Measurements from ENCODE around the gene MALAT1. TPM values are rescaled to one million over a fixed set of nuclear protein-coding genes. Genes with fewer than 3 reads are reported as not detected.
A peak's percentile ranks its signal among the peaks of the same experiment; 100 is the strongest.

The MALAT1 gene
- total and polyA plus RNA-seq, 2 of the 13 experiments (the other 11 are each of a cell fraction or from before 2014, with no cell fraction given), result 143 to 1,237 TPM

- TF ChIP-seq SYNCRIP (IDR thresholded peaks at IDR 0.05; ENCODE audit: insufficient read depth, low read depth, low read length), result no peak
- TF ChIP-seq ZSCAN9 (CRISPR knock-in tag; IDR thresholded peaks at IDR 0.05; ENCODE audit: borderline replicate concordance), result no peak
- no peak for TF ChIP-seq ETS1 (CRISPR knock-in tag; IDR thresholded peaks at IDR 0.05)
- no peak for TF ChIP-seq ZFP62 (CRISPR knock-in tag; IDR thresholded peaks at IDR 0.05)
- no peak for TF ChIP-seq HNF1A (IDR thresholded peaks at IDR 0.05; ENCODE audit: low read depth)
- TF ChIP-seq HNF1A (CRISPR knock-in tag; IDR thresholded peaks at IDR 0.05; ENCODE audit: borderline replicate concordance), result no peak
- TF ChIP-seq ZNF563 (CRISPR knock-in tag; IDR thresholded peaks at IDR 0.05), result peak; percentile 86
- TF ChIP-seq ZNF556 (CRISPR knock-in tag; IDR thresholded peaks at IDR 0.05; ENCODE audit: borderline replicate concordance), result 0 out of 2 replicates have a peak, but pooled peaks have one; percentile 25
- TF ChIP-seq, protein P1, sequence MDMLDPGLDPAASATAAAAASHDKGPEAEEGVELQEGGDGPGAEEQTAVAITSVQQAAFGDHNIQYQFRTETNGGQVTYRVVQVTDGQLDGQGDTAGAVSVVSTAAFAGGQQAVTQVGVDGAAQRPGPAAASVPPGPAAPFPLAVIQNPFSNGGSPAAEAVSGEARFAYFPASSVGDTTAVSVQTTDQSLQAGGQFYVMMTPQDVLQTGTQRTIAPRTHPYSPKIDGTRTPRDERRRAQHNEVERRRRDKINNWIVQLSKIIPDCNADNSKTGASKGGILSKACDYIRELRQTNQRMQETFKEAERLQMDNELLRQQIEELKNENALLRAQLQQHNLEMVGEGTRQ (IDR thresholded peaks at IDR 0.05; ENCODE audit: low read depth, low read length), result 0 out of 2 replicates have a peak, but pooled peaks have one; percentile 49
- TF ChIP-seq, protein P1 (CRISPR knock-in tag; IDR thresholded peaks at IDR 0.05; ENCODE audit: borderline replicate concordance), result peak; percentile 80; the same call in 1 of the 2 replicates
- no peak; the same call in 1 of the 2 replicates for TF ChIP-seq ZBTB39 (CRISPR knock-in tag; IDR thresholded peaks at IDR 0.05)
- no peak for TF ChIP-seq ZNF431 (CRISPR knock-in tag; IDR thresholded peaks at IDR 0.05; ENCODE audit: borderline replicate concordance, low read depth)
- 0 out of 2 replicates have a peak, but pooled peaks have one; percentile 44 for TF ChIP-seq ZNF235 (CRISPR knock-in tag; IDR thresholded peaks at IDR 0.05; ENCODE audit: borderline replicate concordance)
- no peak for TF ChIP-seq SMAD3 (CRISPR knock-in tag; IDR thresholded peaks at IDR 0.05)
- TF ChIP-seq ZBTB43 (CRISPR knock-in tag; conservative IDR thresholded peaks at IDR 0.05), result no peak
- no peak for TF ChIP-seq ZNF629 (CRISPR knock-in tag; conservative IDR thresholded peaks at IDR 0.05)
- no peak for TF ChIP-seq ZNF10 (CRISPR knock-in tag; IDR thresholded peaks at IDR 0.05; ENCODE audit: borderline replicate concordance, low read depth)
- no peak for TF ChIP-seq SSRP1 (CRISPR knock-in tag; IDR thresholded peaks at IDR 0.05)
Observed at GRCh38 chr11:65524741-65525545, 26.1 kb downstream of the MALAT1 start, which contains the start of gene SCYL1 (continued).

Measured in HepG2 (cell line).